ENCODE data around the gene INO80.
A peak's percentile ranks its signal among the peaks of the same experiment; 100 is the strongest.
"Not testable (repeated sequence)": the region's sequence is repeated elsewhere in the genome, so short reads cannot be mapped to it uniquely, and the experiment has no call there.

Gene INO80

DNA sequence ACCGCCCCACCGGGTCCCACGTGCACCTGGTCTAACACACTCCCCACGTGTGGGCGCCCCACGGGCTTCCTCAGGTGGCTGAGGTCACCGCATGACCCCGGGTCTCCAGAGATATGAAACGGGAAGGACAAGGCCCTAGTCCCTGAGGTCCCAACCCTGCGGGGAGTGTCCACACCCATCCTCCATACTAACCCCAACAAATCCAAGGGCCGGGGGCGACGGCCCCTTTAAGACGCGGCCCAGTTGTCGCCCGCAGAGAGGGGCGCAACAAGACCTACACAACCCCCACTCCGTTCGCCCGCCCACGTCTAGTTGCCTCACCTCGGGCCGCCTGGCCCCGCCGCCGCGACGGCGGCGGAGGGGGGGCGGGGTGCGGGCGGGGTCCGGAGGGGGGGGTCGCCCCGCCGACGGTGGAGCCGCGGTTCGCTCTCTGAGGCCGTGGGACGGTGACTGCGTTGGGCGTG, 396 bp downstream of the INO80 start:
- peak; percentile 43 to 67 for DNase-seq (ENCODE audit: low read depth in 1 of 2, low spot score in 1 of 2)

DNA sequence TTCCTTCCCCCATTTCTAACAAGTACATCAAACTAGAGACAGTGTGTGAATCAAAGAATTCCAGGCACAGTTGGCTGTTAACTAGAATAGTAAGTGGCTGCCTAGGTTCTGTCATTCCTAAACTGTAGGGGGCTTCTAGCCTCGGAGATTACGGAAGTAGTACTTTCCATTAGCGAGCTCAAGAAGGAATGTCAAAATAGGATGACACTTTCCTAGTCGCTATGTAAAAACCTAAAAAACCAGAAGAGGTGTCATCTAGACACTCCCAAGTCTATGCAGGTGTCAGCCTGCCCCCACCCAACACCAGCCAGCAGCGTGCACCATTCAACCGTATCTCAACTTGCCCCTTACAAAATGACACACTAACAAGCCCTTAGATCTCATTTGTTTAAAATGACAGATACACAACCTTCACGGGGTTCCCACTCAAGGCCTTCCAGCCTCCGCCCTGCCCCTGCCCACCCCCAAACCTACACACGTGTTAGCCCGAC, 874 bp downstream of the INO80 start:
- no peak for DNase-seq (ENCODE audit: low read depth in 1 of 2, low spot score in 1 of 2)

DNA sequence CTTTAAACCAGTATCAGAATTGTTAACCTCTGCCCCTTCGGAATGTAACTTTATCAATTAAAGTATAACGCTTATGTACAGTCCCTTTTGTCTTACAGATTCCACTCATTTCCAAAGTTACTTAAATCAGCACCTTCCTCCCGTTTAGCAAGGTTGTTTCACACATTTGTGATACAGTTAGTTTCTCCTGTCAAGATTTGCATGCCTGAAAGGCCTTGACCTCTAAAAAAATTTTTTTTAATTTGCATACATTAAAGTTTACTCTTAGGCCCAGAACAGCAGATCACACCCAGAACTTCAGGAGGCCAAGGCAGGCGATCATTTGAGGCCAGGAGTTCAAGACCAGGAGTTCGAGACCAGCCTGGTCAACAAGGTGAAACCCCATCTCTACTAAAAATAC, 9.1 kb downstream of the INO80 start:
- DNase-seq (ENCODE audit: low read depth in 1 of 2, low spot score in 1 of 2), result no peak

DNA sequence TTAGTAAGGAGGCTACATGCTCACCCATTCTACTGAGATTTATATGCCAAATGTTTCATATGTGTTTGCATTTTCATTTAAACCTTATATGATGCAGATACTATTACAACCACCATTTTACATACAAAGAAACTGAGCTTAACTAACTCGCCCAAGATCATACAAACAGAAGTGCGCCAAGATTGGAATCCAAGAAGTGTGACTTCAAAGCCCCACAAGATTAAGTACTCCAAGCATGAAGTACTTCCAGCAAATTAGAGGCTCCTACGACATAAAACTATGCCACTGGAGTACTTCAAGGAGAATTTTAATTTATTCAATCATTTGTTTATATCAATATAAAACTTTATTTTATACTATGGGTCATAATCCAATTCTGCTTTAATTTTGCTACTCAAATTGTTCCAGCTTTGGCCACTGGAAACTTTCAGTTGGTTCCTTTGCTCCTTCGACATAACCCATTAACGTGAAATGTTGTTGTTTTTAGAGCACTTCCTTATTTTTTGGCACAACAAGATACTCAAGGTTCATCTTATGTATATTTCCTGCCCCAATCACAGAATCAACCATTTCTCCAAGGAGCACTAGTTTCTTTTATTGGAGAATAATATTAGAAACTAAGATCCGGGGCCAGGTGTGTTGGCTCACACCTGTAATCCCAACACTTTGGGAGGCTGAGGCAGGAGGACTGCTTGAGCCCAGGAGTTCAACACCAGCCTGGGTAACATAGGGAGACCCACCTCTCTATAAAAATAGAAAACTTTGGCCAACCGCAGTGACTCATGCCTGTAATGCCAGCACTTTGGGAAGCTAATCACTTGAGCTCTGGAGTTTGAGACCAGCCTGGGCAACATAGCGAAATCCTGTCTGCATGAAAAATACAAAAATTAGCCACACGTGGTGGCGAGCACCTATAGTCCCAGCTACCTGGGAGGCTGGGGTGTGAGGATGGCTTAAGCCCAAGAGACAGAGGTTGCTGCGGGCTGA, 10.4 kb downstream of the INO80 start:
- DNase-seq (ENCODE audit: low read depth in 1 of 2, low spot score in 1 of 2), result no peak

DNA sequence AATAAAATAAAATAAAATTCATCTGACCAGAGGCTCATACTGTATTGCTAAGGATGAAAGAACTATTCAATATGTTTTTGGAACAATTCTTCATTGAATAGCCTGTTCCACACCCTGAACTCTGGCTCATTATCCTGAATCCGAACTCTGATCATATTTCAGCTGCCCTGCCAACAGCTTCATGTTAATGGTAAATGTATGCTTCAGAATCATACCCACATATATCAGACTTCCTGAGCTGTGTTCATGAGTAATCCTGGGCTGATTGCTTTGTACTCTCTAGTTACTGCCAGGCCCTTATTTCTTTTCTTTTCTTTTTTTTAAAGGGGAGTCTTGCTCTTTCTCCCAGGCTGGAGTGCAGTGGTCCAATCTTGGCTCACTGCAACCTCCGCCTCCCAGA, 11.8 kb downstream of the INO80 start:
- DNase-seq (ENCODE audit: low read depth in 1 of 2, low spot score in 1 of 2), result no peak

DNA sequence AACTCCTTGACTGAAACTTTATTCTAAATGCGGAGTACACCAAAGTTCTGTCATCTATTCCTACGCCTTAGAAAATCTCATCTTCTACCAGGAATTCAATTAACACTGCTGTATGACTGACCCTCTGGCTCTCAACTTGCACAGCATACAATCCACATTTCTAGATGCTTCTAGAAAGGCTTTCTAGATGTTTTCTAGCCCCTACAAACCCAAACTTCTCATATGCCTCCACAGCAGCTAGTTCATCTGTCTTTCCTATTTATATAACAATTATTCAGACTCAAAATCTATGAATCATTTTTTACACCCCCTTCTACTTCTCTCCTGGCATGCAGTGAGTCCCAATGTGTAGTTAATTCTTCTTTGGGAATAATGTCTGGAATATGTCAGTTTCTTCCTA, 13.2 kb downstream of the INO80 start:
- DNase-seq (ENCODE audit: low read depth in 1 of 2, low spot score in 1 of 2), result no peak

DNA sequence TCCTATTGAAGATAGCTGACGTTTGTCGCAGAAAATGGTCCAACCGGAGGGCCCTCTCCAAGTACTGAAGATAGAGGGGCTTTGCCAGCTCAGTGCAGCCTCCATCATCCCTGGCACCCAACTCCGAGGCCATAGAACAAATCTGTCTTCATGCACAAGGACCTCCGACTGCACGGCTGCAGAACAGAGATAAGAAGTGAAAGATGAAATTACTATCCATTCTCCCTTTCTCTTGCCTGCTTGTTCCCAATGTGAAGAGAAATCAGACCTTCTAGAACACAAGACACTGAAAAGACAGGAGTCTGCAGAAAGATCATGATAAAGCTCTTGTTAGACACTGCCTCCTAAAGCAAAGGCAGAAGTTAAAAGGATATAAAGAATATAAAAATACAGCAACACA, 19.9 kb downstream of the INO80 start:
- no peak for DNase-seq (ENCODE audit: low read depth in 1 of 2, low spot score in 1 of 2)

DNA sequence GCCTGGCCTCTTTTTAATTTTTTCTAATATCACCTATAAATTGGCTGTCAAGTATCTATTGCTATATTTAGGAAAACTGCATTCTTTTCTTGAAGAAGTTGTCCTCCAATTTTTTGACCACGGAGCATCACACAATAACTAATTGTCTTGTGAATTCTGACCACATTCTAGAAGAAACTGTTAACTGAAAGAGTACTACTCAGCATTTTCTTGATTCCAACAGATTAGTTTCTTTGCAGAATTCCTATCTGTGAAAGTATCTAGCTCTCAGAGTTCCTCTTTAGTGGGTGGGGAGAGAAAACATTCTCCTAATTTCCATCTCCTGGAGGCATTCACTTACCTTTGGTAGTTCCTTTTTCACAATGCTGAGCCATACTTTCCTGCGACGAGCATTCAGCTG, 31.1 kb downstream of the INO80 start:
- DNase-seq (ENCODE audit: low read depth in 1 of 2, low spot score in 1 of 2), result no peak

DNA sequence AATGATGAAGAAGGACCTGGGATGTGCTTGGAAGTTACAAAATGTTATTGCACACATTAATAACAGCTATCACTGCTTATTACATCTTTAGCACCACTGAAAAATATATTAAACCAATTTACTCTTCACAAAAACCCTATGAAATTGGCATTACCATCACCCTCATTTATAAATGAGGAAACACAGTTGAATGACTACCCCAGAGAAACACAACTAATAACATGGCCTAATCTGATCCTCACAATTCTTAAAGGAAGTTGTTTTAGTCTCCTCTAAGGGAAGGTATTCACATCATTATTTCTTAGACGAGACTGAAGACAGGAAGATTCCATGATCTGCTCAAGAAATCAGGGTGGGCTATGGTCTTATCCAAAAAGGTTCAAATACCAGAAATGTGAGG, 35.9 kb downstream of the INO80 start:
- no peak for DNase-seq (ENCODE audit: low read depth in 1 of 2, low spot score in 1 of 2)

DNA sequence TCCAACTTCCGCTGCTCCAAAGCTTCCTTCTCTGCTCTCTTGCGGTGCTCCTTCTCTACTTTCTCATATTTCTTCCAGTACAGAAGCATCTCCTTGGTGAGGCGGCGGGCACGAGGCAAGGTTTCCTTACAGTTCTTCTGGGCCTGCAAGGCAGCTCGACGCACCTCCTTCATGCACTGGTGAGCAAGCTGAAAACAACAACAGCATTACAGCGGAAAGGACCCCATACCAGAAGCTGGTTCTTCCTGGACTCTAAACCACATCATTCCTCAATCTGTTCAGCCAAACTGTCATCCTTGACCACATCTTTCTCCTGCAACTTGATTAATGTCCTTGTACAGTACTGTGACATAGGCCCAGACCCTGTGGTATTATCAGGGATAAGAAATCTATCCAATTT, 36.4 kb downstream of the INO80 start:
- DNase-seq (ENCODE audit: low read depth in 1 of 2, low spot score in 1 of 2), result no peak

DNA sequence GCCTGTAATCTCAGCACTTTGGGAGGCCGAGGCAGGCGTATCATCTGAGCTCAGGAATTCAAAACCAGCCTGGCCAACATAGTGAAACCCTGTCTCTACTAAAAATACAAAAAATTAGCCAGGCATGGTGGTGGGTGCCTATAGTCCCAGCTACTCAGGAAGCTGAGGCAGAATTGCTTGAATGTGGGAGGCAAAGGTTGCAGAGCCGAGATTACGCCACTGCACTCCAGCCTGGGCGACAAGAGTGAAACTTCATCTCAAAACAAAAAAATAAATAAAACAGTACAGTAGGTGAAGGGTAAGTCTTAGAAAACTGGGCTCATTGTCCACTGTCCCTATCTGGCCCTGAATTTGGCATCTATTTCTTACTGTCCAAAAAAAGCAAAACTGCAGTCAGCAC, 37.2 kb downstream of the INO80 start:
- not testable (repeated sequence) for DNase-seq (ENCODE audit: low read depth in 1 of 2, low spot score in 1 of 2)

DNA sequence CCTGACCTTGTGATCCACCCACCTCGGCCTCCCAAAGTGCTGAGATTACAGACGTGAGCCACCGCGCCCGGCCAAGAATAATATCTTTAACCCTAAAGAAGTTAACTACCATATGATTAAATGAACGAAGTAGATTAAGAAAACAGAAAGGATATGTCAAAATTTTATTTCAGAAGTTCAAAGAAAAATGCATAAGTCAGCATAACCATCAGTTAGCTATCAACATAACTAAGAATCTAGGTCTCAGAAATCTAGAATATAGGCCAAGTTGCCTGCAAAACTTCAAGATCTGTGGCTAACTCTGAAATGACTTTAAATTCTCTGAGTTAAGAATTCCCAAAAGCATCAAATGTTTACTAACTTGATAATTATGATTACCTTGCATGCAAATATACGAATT, 38.0 kb downstream of the INO80 start:
- no peak for DNase-seq (ENCODE audit: low read depth in 1 of 2, low spot score in 1 of 2)

DNA sequence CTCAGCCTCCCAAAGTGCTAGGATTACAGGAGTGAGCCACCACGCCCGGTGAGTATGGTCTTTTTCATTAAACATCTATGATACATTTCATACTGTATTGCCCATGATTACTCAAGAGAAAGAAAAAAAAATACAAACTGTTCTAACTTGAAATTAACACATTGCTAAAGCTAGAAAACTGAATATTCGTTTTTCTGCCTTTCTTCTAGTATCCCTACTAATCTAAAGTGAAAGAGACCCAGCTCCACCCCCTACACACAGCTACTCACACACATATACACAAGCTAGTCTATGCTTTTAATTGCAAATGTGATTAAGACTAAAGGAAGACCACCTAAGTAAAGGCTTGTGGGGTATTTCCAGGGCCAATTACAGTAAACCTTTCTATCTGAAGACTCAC, 43.1 kb downstream of the INO80 start:
- DNase-seq (ENCODE audit: low read depth in 1 of 2, low spot score in 1 of 2), result no peak

DNA sequence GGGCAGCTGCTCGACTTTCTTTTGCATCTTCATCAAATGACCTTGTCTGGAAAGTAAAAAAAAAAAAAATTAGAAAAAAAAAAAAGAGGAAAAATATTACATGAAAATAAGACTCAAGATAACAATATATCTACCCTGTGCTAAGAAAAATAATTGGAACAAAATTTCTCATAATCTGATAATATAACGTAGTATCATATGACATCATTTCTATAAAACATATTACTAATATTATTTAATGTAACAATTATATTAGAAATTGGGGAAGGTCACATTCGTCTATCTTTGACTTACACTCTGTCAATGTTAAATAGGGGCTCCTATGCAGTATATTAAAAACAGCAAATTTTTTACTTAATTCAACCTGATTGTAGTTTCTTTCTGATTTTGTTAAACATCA, 44.1 kb downstream of the INO80 start:
- DNase-seq (ENCODE audit: low read depth in 1 of 2, low spot score in 1 of 2), result no peak

DNA sequence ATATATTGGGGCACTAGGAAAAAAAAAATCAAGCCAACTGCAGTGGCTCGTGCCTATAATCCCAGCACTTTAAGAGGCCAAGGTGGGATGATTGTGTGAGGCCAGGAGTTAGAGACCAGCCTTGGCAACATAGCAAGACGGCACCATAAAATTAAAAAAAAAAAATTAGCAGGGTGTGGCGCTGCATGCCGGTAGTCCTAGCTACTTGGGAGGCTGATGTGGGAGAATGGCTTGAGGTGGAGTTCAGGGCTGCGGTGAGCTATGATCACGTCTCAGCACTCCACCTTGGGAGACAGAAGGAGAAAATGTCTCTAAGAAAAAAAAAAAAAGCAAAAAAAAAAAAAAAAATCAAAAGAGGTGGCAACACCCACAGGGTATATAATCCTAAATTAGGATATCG, 49.6 kb downstream of the INO80 start:
- DNase-seq (ENCODE audit: low read depth in 1 of 2, low spot score in 1 of 2), result no peak

DNA sequence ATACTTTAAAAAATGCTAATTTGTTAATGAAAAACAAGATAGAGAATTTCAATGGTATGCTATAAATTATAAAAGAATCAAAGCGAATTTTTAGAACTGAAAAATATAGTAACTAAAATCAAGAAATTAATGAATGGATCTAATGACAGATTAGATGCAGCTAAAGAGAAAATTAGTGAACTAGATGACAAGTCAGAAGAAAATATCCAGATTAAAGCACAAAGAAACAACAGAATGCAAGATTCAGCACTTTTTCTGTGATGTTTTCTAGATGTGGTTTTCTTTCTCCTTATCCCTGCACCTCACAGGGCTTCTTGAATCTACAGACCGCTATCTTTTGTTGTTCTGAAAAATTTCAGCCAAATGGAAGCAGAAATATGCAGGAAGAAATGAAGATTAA, 54.4 kb downstream of the INO80 start:
- no peak for DNase-seq (ENCODE audit: low read depth in 1 of 2, low spot score in 1 of 2)

DNA sequence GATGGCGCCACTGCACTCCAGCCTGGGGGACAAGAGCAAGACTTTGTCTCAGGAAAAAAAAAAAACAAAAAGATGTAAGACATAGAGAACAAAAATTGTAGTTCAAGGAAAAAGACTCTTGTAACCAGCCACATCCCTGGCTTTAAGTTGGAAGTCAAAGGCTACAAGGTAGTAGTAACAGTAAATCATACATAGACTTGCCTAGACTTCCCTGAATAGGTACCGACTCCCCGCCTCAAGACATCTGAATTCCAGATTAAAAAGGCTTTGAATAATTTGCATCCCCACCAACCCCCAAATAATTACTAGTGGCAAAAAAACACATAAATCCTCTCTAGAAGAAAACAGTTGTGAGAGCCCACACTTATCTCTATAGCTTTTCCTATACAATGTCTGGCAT, 55.6 kb downstream of the INO80 start:
- DNase-seq (ENCODE audit: low read depth in 1 of 2, low spot score in 1 of 2), result no peak

DNA sequence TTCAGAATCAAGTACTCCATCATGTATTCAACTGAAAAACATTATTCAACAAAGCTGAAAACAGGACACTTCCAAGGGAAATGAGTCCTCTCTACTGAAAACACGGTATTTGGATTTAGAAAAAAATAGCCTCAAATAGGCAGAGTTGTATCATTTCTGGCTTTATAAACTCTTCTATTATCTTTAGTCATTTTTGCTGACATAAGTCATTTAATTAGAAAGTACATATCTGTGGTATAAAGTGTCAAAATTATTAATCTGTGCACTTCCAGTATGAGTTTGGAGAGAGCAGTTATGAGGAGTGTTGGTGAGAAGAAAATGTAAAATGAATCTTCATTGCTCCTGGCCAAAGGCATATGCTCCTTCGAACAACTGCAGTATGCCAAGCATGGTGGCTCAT, 59.3 kb downstream of the INO80 start:
- DNase-seq (ENCODE audit: low read depth in 1 of 2, low spot score in 1 of 2), result no peak

DNA sequence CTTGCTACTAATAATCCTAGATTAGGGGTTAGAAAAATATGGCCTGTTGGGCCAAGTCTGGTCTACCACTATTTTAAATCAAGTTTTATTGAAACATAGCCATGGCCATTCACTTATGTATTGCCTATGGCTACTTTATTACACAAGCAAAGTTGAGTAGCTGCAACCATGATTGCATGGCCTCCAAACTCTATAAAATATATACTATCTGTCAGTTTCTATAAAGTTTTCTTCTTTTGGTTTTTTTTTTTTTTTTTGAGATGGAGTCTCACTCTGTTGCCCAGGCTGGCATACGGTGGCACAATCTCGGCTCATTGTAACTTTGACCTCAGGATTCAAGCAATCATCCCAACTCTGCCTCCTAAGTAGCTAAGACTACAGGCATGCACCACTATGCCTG, 60.4 kb downstream of the INO80 start:
- no peak for DNase-seq (ENCODE audit: low read depth in 1 of 2, low spot score in 1 of 2)

DNA sequence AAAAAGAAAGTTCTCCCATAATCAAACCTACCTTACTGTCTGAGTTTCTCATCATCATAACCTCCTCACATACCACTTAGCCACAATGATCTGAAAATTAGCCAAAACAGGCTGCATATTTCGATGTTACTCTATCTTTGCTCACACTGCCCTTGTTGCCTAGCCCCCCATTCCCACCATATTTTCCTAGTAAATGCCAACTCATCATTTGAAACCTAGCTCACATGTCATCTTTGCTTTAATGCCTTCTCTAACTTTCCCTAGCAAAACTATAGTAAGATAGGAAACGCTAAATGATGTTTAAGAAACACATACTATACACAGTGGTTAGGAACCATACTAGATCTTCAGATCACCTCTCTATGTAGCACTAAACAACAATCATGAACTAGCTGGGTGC, 64.9 kb downstream of the INO80 start:
- DNase-seq (ENCODE audit: low read depth in 1 of 2, low spot score in 1 of 2), result no peak

DNA sequence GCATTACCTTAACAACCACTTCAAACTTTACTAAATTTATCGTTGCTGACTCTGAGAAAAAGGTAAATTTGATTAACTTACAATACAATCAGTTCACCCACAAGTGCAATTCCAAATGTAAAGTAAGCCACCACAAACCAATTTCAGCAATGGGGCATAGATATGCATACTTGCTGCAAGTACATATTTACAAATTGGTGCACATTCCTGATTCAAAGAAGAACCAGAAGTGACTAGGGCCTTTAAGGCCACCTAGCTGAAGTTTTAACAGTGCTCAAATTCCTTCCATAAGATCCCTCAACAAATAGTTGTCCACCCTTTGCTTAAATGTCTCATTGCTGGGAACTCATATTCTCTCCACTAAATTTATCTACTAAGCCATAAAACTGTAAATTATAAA, 67.2 kb downstream of the INO80 start:
- no peak for DNase-seq (ENCODE audit: low read depth in 1 of 2, low spot score in 1 of 2)

DNA sequence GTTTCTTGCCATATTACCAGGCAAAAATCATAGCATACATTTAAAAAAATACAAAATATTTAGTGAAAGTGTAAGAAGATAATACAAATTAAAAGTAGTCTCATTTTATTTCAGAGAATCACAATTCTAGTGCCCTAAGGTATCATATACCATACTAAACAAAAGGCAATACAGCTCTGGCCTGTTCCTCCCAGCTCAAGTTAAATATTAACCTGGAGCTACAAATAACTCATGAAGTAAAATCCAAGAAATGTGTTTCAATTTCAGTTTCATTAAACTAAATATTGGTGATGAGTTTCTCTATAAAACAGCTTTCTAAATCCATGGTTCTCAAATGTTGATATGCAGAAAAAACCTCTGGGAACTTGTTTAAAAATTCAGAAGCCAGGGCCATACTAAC, 67.7 kb downstream of the INO80 start:
- DNase-seq (ENCODE audit: low read depth in 1 of 2, low spot score in 1 of 2), result no peak

DNA sequence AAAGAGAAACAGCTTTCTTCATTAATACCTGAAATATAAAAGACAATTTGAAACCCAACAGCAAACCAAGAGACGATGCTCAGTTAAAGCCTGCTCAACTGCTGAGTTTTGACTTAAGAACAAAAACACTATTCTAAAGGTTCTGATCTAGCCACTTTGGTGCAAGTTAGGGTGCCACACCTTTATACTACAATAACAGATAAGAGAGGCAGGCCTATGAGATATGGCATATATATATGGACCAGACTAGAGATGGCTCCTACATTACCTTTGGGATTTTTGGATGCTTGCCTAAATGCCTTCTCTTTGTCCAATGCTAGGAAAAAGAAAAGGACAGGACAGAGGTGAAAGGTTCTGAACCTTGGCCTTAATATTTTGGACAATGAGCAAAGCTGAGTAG, 68.6 kb downstream of the INO80 start:
- no peak for DNase-seq (ENCODE audit: low read depth in 1 of 2, low spot score in 1 of 2)
